8988T (cell line): Measurements from ENCODE around the gene SH2B2.
"Not testable (repeated sequence)": the region's sequence is repeated elsewhere in the genome, so short reads cannot be mapped to it uniquely, and the experiment has no call there.

Experiments used
- DNase-seq: peaks from one replicate; pipeline ENCODE4 v3.0.0; 2011

SH2B2 gene

DNA sequence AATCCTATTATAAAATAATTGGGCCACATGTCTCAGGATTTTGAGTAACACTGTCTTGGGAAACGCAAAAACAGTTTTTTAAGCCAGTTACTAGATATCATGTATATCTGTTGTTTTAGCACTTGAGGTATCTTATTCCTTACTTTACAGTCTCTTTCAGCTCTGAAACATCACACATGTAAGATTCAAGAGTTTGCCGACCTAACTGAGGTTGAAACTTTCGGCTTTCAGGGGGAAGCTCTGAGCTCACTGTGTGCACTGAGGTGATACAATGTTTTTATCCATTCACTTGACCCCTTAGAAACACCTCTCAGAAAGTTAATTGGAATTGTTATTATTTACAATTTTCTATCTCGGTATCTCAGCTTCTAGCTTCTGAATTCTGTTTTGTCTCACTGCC, 50.8 kb downstream of the SH2B2 start:
- not testable (repeated sequence) for DNase-seq

DNA sequence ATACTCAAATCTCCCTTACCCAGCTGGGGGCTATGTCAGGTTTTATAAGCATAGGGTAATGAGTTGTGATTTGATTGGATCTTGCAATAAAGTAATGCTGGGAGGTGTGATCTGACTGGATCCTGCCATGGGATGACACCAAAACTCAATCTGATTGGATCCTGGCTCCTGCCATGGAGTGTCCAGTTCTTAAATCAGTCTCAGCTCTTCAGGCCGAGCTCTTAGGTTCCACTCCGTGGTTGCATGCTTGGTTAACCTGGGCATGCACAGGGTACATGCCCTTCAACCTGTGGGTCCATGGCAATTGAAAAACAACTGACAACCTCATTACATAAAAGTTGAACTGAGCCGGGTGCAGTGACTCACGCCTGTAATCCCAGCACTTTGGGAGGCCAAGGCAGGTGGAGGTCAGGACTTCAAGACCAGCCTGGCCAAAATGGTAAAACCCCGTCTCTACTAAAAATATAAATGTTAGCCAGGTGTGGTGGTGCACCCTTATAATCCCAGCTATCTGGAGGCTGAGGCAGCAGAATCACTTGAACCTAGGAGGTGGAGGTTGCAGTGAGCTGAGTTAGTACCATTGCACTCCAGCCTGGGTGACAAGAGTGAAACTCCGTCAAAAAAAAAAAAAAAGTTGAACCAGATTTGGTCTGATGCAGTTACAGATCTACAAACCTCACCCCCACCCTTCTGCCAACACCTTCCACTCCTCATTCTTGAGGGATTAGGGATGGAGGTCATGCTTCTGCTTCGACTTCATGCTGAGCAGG, 54.1 kb downstream of the SH2B2 start:
- DNase-seq, result not testable (repeated sequence)

DNA sequence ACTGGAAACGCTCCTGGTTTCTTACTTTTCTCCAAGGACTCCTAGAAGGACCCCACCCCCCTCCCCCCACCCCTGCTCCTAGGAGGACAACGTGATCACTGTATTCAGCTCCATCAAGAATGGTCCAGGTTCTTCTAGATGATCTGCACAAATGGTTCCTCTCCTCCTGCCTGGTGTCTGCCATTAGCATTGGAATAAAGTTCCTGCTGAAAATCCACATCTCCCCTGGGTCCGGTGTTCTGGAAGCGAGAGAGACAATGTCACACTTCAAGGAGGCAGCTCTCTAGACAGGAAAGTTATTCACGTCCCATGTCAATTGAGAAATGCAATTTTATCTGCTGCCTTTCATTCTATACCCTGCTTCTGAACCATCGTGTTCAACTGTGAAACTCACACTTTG, 60.3 kb downstream of the SH2B2 start:
- not testable (repeated sequence) for DNase-seq

DNA sequence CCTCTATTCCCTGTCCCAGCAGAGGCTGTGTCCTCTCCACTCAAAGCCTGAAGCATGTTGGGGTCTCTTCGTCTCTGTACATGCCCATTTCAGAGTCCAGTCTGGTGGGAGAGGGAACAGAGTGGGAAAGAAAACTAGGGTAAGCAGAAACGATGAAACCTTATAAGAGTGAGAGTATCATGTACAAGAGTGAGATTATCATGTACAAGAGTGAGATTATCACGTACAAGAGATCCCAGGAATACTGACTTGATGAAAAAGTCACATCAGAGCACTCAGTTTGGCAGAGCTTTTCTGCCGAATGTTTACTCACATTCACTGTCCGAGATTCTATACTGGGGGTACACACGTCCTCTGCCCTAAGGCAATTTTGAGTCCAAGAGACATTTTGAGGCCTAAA, 69.7 kb downstream of the SH2B2 start, which contains the start of gene SPDYE6:
SPDYE6 (minus strand) TSS at position 101 of the 400 bp plus-strand sequence. CDS start 421 bp downstream, outside the sequence.
- not testable (repeated sequence) for DNase-seq

DNA sequence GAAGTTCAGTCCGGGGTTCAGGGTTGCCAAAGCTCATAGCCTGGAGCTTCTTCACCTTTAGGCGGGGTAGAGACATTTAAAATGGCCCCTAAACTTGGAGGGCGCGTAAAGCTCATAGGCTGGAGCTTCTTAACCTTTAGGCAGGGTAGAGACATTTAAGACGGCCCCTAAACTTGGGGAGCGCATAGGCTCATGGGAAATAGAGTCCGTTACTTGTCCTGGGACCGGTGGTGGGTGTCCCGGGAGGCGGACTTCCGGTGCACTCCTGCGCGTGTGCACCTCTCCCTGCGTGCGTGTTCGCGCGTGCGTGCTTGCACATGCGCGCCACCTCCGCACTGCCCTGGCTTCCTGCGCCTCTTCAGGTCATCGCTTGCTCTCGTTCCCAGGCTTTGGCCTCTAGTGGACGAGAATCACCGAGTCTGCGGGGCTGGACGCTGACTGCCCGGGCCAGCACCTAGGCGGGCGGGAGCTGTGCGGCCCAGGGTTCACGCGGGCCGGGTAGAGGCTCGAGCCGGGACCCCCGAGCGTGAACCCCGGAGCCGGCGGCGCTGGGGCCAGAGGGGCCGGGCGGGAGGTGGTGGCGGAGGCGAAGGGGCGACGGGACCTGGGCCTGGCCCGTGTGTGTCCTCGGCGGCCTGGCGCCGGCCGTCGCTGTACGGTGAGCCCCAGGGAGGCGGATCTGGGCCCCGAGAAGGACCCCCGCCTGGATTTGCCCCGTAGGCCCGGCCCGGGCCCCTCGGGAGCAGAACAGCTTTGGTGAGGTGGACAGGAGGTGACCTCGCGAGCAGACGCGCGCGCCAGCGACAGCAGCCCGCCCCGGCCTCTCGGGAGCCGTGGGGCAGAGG, 77.1 kb downstream of the SH2B2 start:
- peak; percentile 31 for DNase-seq

DNA sequence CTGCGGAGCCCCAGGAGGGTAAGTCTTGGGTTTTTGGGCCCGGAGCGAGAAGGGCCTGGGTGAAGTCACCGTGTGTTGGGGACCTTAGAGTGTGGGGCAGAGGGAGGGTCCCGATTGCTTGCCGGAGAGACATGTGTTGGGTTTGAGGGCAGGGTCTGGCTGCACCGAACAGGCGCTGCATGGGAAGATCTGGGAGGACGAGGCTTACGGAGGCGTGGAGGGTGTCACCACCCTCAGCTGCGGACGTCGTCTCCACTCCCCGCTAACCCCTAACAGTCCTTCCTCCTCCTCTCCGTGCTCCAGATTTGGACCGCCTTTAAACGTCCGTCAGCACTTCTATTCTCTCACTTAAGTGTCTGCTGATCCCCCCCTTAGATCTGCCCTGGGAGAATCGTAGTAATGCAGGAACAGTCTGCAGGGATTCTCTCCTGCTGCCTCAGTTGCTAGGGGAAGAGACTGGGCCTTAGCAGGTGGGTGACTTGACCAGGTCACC, 77.8 kb downstream of the SH2B2 start:
- not testable (repeated sequence) for DNase-seq

DNA sequence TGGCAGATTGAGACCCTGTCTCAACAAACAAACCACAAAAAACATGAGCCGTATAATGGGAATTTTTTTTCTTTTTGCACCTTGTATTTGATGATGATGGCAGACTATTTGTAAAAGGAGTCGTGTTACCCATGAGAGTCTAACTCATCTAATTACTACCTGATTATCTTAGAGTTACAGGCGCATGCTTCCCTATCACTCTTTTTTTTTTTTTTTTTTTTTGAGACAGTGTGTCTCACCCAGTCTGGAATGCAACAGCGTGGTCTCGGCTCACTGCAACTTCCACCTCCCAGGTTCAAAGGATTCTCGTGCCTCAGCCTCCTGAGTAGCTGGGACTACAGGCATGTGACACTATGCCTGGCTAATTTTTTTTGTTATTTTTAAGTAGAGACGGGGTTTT, 78.7 kb downstream of the SH2B2 start:
- not testable (repeated sequence) for DNase-seq

DNA sequence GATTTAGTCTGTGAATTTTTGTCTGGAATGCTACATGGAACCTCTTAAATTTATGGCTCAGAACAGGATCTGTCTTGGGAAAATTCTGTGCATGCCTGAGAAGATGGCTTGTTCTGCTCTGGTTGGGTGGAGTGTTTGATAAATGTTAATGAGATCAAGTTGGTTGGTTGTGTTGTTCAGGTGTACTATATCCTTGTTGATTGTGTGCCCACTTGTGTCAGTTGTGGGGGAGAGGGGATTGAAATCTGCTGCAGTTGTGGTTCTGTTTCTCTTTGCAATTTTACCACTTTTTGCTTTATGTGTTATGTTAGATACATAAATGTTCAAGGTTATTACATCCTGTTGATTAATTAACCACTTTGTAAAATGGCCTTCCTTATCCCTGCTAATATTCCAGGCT, 83.4 kb downstream of the SH2B2 start:
- not testable (repeated sequence) for DNase-seq
